ENCODE measurements around the gene MN1. TPM values are rescaled to one million over a fixed set of nuclear protein-coding genes. Genes with fewer than 3 reads are reported as not detected.

MN1 gene
- total RNA-seq, 1 donor: 6.2 TPM

GRCh38 chr22:27748751-27749191 is 52.8 kb downstream of the MN1 start:
- Histone ChIP-seq H4K20me1 (ENCODE audit: insufficient read depth, low read length) (peaks cover 2% of the 10 kb centered on the region), H3K4me2 (ENCODE audit: insufficient read depth, low read length) (peak overlapping the region; percentile 68), H3K4me1 (ENCODE audit: insufficient read depth, low read length) (peaks cover 28% of the 10 kb centered on the region), H3K27ac (ENCODE audit: low read depth, low read length) (peak overlapping the region; percentile 41), H3K9me3 (ENCODE audit: low read depth, low read length) (no peaks in the 10 kb centered on the region), H3K79me2 (ENCODE audit: insufficient read depth, low read length) (no peaks in the 10 kb centered on the region), H2AFZ (ENCODE audit: low read length) (no peak overlapping the region), H3K4me3 (ENCODE audit: insufficient read depth, low read length) (peak overlapping the region; percentile 49), H3K27me3 (ENCODE audit: insufficient read depth, low read length) (peaks cover 13% of the 10 kb centered on the region), H3K36me3 (ENCODE audit: insufficient read depth, low read length) (no peaks in the 10 kb centered on the region)
- DNase-seq (ENCODE audit: insufficient read length, low spot score, missing footprints): peak; percentile 87
- no peak for TF ChIP-seq CTCF (IDR thresholded peaks at IDR 0.05; ENCODE audit: extremely low read depth, low read depth, low read length)

DNA sequence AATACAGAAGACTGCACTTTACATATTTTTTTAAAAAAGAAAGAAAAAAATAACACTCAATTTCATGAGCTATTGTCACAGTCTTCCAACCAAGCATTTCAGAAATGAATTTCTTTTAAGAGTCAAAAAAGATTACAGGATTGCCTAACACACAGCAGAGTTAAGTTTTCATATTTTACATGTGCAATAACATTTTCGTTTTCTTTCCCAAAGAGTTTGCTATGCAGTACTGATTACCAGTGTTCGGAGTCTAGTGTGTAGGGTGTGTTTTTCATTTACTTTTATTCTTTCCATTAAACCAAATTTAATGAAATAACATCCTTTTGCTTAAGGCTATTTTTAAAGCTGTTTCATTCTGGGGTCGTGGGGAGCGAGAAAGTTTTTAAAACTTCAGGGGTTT is 53.2 kb downstream of the MN1 start:
- no peaks in the 10 kb centered on the region for H3K79me2 ChIP-seq (ENCODE audit: insufficient read depth, low read length)
- H3K27ac ChIP-seq (ENCODE audit: low read depth, low read length): no peak overlapping the region
- DNase-seq (ENCODE audit: insufficient read length, low spot score, missing footprints): no peak

GRCh38 chr22:27747396-27748221 is 53.9 kb downstream of the MN1 start:
- Histone ChIP-seq H3K79me2 (ENCODE audit: insufficient read depth, low read length) (no peaks in the 10 kb centered on the region), H3K36me3 (ENCODE audit: insufficient read depth, low read length) (no peaks in the 10 kb centered on the region), H2AFZ (ENCODE audit: low read length) (no peak overlapping the region), H3K4me1 (ENCODE audit: insufficient read depth, low read length) (peaks cover 22% of the 10 kb centered on the region), H3K4me3 (ENCODE audit: insufficient read depth, low read length) (no peak overlapping the region), H3K27ac (ENCODE audit: low read depth, low read length) (no peak overlapping the region), H3K4me2 (ENCODE audit: insufficient read depth, low read length) (no peak overlapping the region), H3K27me3 (ENCODE audit: insufficient read depth, low read length) (peaks cover 13% of the 10 kb centered on the region), H4K20me1 (ENCODE audit: insufficient read depth, low read length) (peaks cover 2% of the 10 kb centered on the region), H3K9me3 (ENCODE audit: low read depth, low read length) (no peaks in the 10 kb centered on the region)
- no peak for DNase-seq (ENCODE audit: insufficient read length, low spot score, missing footprints)
- TF ChIP-seq CTCF (IDR thresholded peaks at IDR 0.05; ENCODE audit: extremely low read depth, low read depth, low read length): peak; percentile 32

More for the DNA sequence above, 53.2 kb downstream of the MN1 start:
- no peak overlapping the region for H2AFZ ChIP-seq (ENCODE audit: low read length)
- peaks cover 28% of the 10 kb centered on the region for H3K4me1 ChIP-seq (ENCODE audit: insufficient read depth, low read length)
- no peaks in the 10 kb centered on the region for H3K9me3 ChIP-seq (ENCODE audit: low read depth, low read length)
- peak overlapping the region; percentile 68 for H3K4me2 ChIP-seq (ENCODE audit: insufficient read depth, low read length)
- peak overlapping the region; percentile 49 for H3K4me3 ChIP-seq (ENCODE audit: insufficient read depth, low read length)
- H3K27me3 ChIP-seq (ENCODE audit: insufficient read depth, low read length): peaks cover 13% of the 10 kb centered on the region
- no peaks in the 10 kb centered on the region for H3K36me3 ChIP-seq (ENCODE audit: insufficient read depth, low read length)
- no peak for TF ChIP-seq CTCF (IDR thresholded peaks at IDR 0.05; ENCODE audit: extremely low read depth, low read depth, low read length)
- H4K20me1 ChIP-seq (ENCODE audit: insufficient read depth, low read length): peaks cover 2% of the 10 kb centered on the region

GRCh38 chr22:27746918-27747317 is 54.6 kb downstream of the MN1 start:
- DNase-seq (ENCODE audit: insufficient read length, low spot score, missing footprints): no peak
- H3K79me2 ChIP-seq (ENCODE audit: insufficient read depth, low read length): no peaks in the 10 kb centered on the region
- peaks cover 15% of the 10 kb centered on the region for H3K27me3 ChIP-seq (ENCODE audit: insufficient read depth, low read length)
- H3K4me3 ChIP-seq (ENCODE audit: insufficient read depth, low read length): no peak overlapping the region
- H3K9me3 ChIP-seq (ENCODE audit: low read depth, low read length): no peaks in the 10 kb centered on the region
- no peak overlapping the region for H3K4me2 ChIP-seq (ENCODE audit: insufficient read depth, low read length)
- H3K4me1 ChIP-seq (ENCODE audit: insufficient read depth, low read length): peaks cover 20% of the 10 kb centered on the region
- TF ChIP-seq CTCF (IDR thresholded peaks at IDR 0.05; ENCODE audit: extremely low read depth, low read depth, low read length): no peak
- no peaks in the 10 kb centered on the region for H3K36me3 ChIP-seq (ENCODE audit: insufficient read depth, low read length)
- no peak overlapping the region for H2AFZ ChIP-seq (ENCODE audit: low read length)
- peaks cover 2% of the 10 kb centered on the region for H4K20me1 ChIP-seq (ENCODE audit: insufficient read depth, low read length)
- H3K27ac ChIP-seq (ENCODE audit: low read depth, low read length): no peak overlapping the region

All from osteoblast (primary cell).